GM11168 (cell line): ENCODE data around the gene GFAP.

Source experiments
- in situ Hi-C: fragments of 300-500 bp; cut with MboI; formaldehyde crosslinking; loops from one replicate; pipeline ENCODE4 v1.12.0; 2022; ENCODE audit warnings: low sequenced_read_pairs; ENCODE audit not compliant: unreplicated experiment

The GFAP gene

DNA sequence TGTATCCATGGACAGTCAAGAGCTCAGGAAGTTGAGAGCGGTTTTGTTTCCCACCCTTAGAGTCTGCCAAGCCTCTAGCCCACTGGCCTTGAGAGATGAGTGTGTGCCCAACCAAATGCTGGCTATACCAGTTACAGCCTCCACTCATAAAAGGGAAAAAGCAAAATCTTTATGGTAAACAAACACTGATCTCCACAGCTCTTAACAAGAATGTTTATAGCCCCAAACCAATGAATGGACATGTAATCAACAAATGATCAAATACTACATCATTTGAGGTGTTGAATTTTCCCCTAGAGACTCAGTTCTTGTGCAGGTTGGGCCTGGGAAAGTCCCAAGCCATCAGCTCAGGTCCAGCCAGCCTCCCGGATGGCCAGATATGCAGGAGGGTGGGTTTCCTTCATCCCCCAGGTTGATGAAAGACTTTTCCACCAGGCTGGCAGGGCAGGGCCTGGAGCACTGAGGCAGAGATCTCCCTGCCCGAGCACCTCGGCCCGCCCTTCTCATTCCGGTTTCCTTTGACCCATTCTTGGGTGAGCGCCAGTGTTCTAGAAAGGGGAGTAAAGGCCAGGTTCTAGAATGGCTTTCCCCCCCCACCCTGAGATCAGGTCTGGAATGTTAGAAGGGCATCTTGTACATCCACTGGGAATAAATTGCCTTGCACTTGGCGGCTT is 12.2 kb downstream of the GFAP start:
- in situ Hi-C loops = no loop called here

DNA sequence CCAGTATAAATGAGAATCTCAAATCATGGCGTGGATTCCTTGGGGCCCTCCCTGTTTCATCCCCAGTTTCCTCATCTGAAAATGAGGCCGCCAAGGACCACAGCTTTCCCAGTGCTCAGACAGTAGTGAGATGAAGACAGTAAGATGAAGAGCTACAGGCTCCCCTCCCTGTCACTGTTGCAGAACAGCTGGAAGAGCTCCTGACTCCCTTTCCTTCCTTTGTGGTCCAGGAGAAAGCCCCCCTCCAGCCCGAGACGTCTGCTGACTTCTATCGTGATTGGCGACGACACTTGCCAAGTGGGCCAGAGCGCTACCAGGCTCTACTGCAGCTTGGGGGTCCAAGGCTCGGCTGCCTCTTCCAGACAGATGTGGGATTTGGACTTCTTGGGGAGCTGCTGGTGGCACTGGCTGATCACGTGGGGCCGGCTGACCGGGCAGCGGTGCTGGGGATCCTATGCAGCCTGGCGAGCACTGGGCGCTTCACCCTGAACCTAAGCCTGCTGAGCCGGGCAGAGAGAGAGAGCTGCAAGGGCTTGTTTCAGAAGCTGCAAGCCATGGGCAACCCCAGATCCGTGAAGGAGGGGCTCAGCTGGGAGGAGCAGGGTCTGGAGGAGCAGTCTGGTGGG is 13.1 kb downstream of the GFAP start:
- in situ Hi-C loops = no loop called here

DNA sequence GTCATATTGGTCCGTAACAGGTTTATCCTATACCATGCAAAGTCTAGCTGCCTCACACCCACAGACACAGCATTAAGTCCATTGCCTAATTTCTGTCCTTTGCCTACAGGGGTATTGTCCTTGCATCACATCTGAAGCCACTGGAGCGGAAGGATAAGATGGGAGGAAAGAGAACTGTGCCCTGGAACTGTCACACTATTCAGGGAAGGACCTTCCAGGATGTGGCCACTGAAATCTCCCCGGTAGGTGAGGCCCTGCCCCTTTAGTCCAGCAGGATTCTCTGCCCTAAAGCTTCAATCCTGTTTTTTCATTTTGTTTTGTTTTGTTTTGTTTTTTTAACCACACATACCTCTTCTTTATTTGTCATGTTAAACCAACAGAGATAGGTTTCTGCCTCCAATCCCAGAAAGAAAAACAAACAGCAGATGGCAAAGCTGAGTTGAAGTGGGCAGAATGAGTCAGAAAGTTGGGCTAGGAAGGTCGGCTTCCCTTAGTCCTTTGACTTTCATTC is 13.8 kb downstream of the GFAP start:
- in situ Hi-C loops = no loop called here

DNA sequence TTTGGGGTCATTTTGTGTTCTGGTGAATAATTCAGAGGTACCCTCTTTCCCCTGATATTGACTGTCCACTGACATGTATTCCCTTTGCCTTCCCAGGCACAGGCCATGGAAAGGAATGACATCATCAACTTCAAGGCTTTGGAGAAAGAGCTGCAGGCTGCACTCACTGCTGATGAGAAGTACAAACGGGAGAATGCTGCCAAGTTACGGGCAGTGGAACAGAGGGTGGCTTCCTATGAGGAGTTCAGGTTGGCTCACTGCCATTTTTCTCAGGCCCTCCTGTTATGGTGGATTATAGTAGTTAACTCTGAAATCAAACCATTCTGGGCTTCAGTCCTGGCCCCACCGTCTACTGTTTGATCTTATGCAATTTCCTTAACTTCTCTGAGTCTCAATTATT is 14.4 kb downstream of the GFAP start:
- in situ Hi-C loops = no loop called here

DNA sequence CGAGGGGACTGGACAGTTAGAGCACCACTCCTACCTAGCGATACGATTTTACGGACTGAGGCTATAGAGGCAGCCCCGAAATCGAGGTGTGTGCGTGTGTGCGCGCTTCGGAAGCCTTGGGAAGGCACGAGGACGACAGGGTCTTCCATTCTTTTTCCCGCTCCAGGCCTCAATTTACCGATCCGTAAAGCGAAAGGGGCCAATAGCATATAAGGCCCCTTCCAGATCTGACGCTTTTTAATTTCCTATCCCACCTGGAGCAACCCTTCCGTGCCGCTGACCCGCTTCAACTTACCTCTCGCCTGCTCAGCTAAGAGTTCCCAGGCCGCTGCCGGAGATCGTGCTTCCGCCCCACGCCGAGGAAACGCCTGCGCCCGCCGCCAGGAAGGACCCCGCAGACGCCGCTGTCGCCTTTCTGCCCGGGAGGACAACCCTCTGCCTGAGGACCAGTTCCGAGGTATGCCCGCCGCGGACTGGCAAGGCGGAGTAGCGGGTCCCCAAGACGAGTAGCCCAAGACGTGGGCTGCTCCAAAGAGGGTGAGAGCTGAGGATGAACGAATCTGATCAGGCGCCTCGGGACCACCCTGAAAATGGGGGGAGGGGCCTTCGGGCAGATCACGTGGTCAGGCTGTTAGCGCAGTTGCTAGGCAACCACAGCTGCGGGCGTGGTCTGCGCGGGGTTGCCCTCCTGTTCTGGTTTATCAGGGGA is 16.1 kb downstream of the GFAP start, which contains the start of gene EFTUD2:
EFTUD2 (minus strand) TSS at position 372 of the 709 bp plus-strand sequence. CDS start 4,924 bp downstream, outside the sequence.
- in situ Hi-C loops = no loop called here

DNA sequence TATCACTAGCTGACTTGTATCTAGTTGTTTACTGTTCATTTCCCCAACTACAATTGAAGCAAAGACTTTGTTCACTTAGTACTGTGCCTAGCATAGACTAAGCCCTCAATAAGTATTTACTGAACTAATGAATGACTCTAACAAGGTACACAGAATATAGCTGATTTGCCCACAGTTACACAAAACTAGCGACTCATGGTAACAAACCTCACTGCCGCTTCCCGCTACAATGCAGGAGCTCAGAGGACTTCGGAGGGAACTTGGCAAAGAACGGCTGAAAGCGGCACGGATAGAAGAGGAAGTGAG is 16.6 kb downstream of the GFAP start:
- in situ Hi-C loops = no loop called here

DNA sequence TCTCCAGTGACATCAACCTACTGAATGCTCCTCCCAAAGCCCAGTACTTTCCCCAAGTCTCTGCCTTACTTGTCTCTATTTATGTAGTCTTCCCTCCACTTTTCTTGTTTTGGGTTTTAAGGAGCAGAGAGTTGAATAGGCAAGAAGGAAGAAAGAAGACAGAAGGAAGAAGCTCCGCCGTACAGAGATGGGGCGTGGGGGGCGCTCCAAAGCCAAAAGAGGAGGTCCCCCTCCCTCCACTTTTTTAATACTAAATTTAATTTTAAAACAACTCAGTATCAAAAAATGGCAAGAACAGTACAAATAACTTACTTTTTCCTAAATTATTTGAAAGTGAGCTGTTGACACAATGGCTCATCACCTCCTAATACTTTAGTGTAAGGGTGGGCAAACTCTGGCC is 20.7 kb downstream of the GFAP start:
- in situ Hi-C loops = no loop called here

DNA sequence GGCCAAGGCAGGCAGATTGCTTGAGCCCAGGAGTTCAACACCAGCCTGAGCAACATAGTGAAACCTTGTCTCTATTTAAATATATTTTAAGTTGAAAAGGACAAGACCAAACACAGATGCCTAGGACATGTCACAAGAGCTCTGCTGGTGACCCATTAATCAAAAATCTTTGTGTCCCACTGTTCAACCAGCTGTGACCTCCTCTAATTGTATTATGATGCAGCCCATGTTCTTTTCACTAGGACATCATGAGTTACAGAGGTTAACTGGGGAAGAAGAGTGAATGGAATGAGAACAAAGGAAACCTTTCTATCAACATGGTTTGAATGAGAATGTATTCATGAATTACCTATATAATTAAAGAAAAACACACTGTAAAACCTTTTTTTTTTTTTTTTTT is 23.1 kb downstream of the GFAP start:
- in situ Hi-C loops = no loop called here

DNA sequence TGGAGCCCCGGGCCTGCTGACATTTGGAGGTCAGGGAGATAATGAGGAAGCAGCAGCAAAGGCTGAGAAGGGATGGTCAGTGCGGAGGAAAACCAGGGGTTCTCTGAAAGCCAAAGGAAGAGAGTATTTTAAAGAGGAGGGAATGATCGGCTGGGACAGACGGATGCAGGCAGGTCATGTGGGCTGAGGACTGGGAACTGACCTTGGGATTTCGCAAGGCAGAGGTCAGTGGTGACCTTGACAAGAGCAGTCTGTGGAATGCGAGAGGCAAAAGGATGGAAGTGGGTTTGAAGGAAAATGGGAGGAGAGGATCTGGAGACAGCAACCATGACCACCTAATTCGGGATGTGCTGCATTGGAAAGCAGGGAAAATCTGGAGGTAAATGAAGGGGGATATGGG is 26.3 kb downstream of the GFAP start:
- in situ Hi-C loops = no loop called here

DNA sequence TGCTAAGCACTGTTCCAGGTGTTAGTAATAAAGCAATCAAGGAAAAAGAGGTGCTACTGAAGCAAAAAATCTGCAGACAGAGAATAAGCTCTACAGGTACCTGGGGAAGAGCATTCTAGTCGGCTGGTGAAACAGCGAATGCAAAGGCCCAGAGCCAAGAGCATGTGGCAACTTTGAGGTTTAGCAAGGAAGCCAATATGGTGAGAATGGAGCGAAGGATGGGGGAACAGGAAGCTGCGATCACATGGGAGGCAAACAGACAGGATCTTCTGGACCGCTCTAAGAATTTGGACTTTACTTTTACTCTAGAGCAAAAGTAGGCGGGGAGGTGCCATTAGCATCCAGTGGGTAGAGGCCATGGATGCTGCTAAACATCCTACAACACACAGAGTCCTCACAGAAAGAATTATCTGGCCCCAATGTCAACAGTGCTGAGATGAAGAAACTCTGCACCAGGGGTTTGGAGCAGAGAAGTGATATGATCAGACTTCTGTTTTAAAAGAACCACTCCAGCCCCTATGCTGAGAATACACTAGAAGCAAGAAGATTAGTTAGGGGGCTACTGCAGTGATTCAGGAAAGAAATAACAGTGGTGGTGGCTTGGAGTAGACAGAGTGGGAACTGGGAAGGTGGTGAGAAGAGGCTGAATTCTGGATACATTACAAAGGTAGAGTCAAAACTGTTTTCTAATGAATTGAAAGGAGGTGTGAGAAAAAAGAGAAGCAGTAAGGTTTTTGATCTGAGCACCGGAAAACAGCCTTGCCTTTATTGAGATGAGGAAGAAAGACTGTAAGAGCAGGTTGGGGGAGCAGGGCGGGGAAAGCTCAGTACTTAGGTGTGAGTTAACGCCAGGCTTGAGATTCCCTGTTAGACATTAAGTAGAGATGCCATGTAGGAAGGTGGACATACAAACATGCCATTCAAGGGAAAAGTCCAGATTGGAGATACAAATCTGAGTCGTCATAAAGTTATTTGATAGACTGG is 27.0 kb downstream of the GFAP start:
- in situ Hi-C loops = no loop called here

DNA sequence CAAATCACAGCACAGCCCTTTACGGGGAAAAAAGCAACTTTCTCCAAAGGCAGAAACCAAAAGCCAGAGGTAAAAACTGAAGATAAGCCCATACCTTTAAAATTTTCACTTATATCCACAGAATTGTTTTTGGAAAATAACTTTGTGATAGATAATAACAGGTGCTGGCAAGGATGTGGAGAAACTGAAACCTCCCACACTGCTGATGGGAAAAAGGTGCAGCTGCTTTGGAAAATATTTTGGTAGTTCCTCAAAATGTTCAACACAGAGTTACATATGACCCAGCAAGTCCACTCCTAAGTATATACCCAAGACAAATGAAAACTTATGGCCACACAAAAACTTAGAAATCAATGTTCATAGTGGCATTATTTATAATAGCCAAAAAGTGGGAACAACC is 28.3 kb downstream of the GFAP start:
- in situ Hi-C loops = no loop called here

DNA sequence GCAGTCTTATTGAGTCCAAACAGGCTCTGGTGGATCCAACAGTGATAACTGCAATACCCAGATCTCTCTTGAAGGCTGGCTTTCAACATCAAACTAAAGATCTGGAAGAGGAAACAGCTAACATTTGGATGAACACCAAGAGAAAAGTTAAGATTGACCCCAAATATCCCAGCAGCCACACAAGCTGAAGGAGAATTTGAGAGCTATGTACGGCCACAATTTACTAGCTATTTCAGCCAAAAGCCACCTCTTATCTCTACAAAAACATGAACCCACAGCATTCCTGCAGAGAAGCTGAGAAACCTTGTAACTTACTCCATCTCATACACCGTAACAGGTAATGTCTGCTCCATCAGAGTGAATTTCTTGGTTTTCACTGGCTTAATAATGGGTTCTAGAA is 30.4 kb downstream of the GFAP start:
- in situ Hi-C loops = no loop called here

DNA sequence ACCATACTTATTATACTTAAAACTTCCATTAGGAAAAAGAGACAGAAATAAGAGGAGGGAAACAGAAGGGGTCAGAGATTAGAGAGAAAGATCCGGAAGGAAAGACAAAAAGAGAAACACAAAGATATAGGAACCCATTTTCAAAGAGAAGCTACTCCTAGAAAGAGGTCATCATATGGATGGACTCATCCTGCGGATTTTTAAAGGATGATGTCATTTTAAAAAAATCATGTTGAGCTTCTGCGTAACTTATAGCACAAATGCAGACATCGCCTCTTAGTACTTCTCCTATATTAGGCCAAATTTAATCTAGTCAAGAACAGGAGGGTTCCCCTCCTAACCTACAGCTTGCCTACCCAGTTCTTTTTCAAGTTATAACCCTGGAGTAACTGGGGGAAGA is 34.2 kb downstream of the GFAP start:
- in situ Hi-C loops = no loop called here

DNA sequence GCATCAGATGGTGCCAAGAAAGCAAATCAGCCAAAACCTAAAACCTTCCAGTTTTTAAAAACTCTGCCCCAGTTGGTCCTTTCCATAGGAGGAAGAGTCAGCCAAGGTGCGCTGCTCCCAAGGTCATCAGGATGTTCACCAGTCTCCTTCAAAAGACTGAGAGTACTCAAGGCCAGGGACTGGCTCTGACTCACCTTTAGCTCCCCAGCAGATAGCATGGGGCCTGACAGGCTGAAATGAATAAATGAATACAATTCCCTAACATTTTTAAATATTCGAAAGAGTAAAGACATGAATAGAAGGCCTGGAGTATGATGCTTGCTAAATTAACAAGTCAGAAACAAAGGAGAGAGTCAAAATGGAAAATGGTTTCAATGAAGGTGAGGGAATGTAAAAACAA is 35.2 kb downstream of the GFAP start:
- in situ Hi-C loops = no loop called here

DNA sequence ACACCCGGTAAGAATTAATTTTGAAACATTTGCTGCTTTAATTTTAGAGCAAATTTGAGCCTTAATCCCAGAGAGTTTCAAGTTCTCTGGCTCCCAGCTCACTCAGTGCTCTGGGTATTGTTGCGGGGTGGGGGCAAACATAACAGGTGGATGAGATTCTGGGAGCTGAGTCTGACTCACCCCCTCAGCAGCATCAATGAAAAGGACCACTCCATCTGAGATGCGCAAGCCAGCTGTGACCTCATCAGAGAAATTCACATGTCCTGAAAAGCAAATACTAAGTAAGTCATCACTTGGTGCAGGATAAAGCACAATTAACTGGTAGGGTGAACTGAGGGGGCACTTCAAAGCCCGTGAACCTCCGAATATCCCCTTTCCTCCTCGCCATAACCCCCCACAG is 35.9 kb downstream of the GFAP start:
- in situ Hi-C loops = no loop called here

DNA sequence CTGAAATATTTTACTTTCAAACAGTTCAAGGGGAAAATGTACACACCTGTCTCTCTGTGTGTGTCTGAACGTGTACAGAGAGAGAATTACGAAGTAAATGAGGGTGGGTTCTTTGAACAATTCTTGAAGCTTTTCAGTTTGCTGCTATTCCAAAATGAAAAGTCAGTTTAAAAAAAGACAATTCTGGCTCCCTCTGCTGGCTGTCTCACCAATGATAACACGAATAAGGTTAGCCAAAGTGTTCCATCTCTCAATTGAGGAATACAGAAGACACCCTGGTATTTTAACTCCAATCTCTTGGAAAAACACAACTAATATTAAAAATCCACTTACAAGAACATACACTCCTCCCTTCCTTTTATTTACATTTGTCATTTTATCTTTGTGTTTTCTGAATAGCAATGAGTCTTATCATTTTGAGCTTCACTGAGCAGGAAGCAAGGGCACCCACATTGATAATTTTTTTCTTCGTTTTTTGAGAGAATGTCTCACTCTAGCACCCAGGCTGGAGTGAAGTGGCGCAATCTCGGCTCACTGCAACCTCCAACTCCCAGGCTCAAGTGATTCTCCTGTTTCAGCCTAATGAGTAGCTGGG is 36.6 kb downstream of the GFAP start:
- in situ Hi-C loops = no loop called here

DNA sequence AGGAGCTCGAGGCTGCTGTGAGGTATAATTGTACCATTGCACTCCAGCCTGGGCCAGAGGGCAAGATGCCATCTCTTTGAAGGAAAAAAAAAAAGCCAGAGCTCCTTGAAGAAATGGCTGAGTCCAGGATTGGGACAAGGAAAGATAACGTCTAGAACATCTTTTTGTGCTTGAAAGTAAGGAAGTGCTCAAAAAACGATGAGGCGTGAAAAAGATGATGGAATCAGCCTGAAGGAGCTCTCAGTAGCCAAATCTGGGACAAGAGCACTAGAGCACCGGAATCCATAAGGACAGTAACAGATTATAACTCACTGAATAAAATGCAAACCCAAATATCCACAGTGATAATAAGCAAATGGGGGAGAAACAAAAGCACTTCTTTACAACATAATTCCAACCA is 38.2 kb downstream of the GFAP start:
- in situ Hi-C loops = no loop called here

DNA sequence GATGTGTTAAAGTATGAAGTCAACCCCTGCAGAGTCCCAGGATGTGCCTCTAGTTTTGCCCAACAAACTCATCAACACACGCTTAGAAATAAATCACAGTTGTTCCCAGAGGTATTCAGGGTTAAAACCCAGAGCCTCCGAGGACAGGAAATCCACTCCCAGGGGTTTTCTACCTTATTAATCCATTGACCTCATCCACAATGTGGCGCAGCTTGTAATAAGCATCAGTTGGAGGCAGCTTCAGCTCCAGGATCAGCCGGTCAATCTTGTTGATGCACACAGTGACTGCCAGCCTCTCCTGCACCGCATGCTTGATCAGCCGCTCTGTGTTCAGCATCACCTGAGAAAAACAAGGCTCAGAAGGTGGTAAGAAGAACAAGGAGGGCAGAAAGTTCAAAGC is 39.5 kb downstream of the GFAP start:
- in situ Hi-C loops = no loop called here

DNA sequence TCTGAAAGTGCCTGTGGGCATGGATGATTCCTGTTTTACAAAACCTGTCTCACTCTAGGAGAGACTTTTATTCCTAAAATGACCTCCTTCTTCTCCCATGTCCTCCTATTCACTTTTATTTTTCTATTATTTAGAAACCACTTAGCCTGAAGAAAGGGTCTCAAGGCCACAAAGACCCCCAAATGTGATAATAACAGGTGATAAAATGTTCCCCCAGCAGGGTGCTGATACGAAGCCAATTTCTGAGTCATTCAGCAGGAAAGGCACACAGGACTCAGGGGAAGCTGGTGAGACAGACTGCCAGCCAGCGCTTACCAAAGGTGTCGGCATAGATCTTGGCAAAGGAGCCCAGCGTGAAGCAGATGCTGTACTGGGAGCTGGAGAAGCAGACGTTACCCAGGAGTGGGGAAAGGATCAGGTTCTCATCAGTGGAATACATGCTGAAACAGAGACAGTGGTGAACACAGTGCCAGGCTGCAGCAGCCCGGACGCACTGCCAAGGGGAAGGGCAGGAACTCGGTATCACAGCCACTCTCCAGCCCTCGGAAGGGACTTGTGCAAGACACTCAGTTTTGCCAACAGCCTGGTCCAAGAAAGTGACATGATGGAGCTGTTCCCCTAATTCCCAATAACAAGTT is 43.0 kb downstream of the GFAP start:
- in situ Hi-C loops = loop anchor here (5.0 kb wide), 1 partner anchor 80 kb away; no protein-coding TSS in a partner anchor
